ENCODE results near the gene ACLY. TPM values are rescaled to one million over a fixed set of nuclear protein-coding genes. Genes with fewer than 3 reads are reported as not detected.
A peak's percentile ranks its signal among the peaks of the same experiment; 100 is the strongest.

Gene ACLY
- total and polyA plus RNA-seq, 2 of the 13 experiments (the other 11 are each of a cell fraction or from before 2014, with no cell fraction given): 111 to 218 TPM

- no peak for TF ChIP-seq MBNL3 (CRISPR knock-in tag; conservative IDR thresholded peaks at IDR 0.05)
- no peak for TF ChIP-seq ZNF512B (CRISPR knock-in tag; IDR thresholded peaks at IDR 0.05; ENCODE audit: borderline replicate concordance)
- 0 out of 2 replicates have a peak, but pooled peaks have one; percentile 49 for TF ChIP-seq PREB (CRISPR knock-in tag; IDR thresholded peaks at IDR 0.05)
- no peak for TF ChIP-seq KIAA2018 (CRISPR knock-in tag; IDR thresholded peaks at IDR 0.05; ENCODE audit: borderline replicate concordance)
- TF ChIP-seq ZFYVE20 (CRISPR knock-in tag; IDR thresholded peaks at IDR 0.05; ENCODE audit: borderline replicate concordance, low read depth): no peak
- TF ChIP-seq GLI4 (CRISPR knock-in tag; IDR thresholded peaks at IDR 0.05; ENCODE audit: borderline replicate concordance): no peak
- no peak for TF ChIP-seq ZNF883 (CRISPR knock-in tag; IDR thresholded peaks at IDR 0.05; ENCODE audit: not compliant biosample characterization)
- TF ChIP-seq ZNF3 (CRISPR knock-in tag; IDR thresholded peaks at IDR 0.05): no peak
- no peak for TF ChIP-seq ELF3 (CRISPR knock-in tag; IDR thresholded peaks at IDR 0.05)
- no peak for TF ChIP-seq PRMT3 (CRISPR knock-in tag; IDR thresholded peaks at IDR 0.05; ENCODE audit: borderline replicate concordance, low read depth)
- TF ChIP-seq MEF2D (CRISPR knock-in tag; IDR thresholded peaks at IDR 0.05): no peak
- 0 out of 2 replicates have a peak, but pooled peaks have one; percentile 4 for TF ChIP-seq ZSCAN25 (CRISPR knock-in tag; IDR thresholded peaks at IDR 0.05)
- no peak for TF ChIP-seq FOXA3 (CRISPR knock-in tag; IDR thresholded peaks at IDR 0.05)
- no peak for TF ChIP-seq ZNF724P (CRISPR knock-in tag; IDR thresholded peaks at IDR 0.05; ENCODE audit: borderline replicate concordance)
- TF ChIP-seq PAX8 (CRISPR knock-in tag; IDR thresholded peaks at IDR 0.05; ENCODE audit: borderline replicate concordance): peak; percentile 46; the same call in 1 of the 2 replicates
- no peak for TF ChIP-seq ZNF619 (CRISPR knock-in tag; IDR thresholded peaks at IDR 0.05)
These were observed 540 bp upstream of the ACLY start (continued) for GRCh38 chr17:41919165-41919817.

Measured in HepG2 (cell line).